Globus pallidus (tissue), 1 donor: ENCODE results near the gene CBFA2T3.
"Not testable (repeated sequence)": the region's sequence is repeated elsewhere in the genome, so short reads cannot be mapped to it uniquely, and the experiment has no call there.

Experiments used
- DNase-seq: peaks from one replicate; pipeline ENCODE4 v3.0.0-alpha.2; 2015; ENCODE audit warnings: low spot score

CBFA2T3 gene

DNA sequence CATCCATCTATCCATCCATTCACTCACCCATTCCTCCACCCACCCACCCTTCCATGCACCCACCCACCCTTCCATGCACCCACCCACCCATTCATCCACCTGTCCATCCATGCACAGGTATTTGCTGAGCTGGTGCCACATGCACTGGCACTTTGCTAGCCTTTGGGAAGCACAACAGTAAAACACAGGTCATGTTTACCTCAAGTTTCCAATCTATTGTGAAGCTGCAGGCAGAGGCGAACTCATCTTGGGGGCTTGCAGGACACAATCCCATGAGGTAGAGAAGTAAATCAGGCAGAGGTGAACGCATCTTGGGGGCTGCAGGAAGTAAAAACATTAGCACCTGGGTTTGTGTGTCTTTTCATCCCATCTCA, 35.6 kb upstream of the CBFA2T3 start:
- no peak for DNase-seq

- no peak for DNase-seq
Measured at GRCh38 chr16:89011909-89012621, 35.1 kb upstream of the CBFA2T3 start.

- DNase-seq = no peak
Measured at GRCh38 chr16:89010210-89010925, 33.4 kb upstream of the CBFA2T3 start.

GRCh38 chr16:89009343-89010209, 32.6 kb upstream of the CBFA2T3 start:
- DNase-seq = no peak

DNA sequence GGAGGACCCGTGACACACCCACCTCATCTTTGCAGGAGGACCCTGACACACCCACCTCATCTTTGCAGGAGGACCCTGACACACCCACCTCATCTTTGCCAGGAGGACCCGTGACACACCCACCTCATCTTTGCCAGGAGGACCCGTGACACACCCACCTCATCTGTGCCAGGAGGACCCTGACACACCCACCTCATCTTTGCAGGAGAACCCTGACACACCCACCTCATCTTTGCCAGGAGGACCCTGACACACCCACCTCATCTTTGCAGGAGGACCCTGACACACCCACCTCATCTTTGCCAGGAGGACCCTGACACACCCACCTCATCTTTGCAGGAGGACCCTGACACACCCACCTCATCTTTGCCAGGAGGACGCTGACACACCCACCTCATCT, 31.8 kb upstream of the CBFA2T3 start:
- not testable (repeated sequence) for DNase-seq

GRCh38 chr16:89007371-89008249, 30.6 kb upstream of the CBFA2T3 start:
- DNase-seq = no peak

DNA sequence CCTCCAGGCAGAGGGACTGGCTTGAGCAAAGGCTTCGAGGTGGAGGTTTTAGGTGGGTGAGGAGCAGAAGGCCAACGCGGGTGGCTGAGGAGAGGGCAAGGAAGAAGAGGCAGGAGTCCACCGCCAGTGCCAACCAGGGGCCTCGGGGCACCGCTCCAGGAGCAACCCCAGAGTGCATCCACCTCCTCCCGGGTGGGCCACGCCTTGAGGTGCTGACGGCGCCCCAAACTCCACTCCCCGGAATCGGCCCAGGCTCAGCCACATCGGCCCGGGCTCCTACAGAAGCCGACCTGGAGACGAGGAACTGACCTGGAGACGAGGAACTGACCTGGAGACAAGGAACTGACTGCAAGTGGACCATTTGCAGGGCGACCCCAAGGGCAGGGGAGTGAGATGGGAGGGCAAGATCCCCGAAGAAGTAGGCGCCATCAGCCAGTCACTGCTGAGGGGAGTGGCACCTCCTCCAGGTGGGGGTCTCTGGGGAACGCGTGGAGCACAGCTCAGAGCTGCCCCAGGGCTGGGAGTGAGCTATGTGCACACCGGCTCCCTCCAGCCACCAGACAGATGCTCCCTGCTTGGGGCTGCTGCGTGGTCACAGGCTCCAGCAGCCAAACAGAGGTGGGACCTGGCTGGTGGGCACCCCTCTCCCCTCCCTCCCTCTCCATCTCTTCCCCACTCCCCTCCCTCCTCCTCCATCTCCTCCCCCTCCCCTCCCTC, 29.2 kb upstream of the CBFA2T3 start:
- no peak for DNase-seq

GRCh38 chr16:89005201-89006035, 28.4 kb upstream of the CBFA2T3 start:
- no peak for DNase-seq

- DNase-seq = no peak
Measured at GRCh38 chr16:89004209-89004831, 27.3 kb upstream of the CBFA2T3 start.

GRCh38 chr16:89003831-89004208, 26.8 kb upstream of the CBFA2T3 start:
- DNase-seq = no peak

- no peak for DNase-seq
Measured at GRCh38 chr16:89002851-89003830, 26.1 kb upstream of the CBFA2T3 start.

DNA sequence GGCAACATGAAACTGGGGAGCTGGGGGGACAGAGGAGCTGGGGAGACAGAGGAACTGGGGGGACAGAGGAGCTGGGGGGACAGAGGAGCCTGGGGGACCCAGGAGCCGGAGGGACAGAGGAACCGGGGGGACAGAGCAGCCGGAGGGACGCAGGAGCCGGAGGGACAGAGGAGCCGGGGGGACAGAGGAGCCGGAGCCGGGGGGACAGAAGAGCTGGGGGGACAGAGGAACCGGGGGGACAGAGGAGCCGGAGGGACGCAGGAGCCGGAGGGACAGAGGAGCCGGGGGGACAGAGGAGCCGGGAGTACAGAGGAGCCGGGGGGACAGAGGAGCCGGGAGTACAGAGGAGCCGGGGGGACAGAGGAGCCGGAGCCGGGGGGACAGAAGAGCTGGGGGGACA, 25.1 kb upstream of the CBFA2T3 start:
- not testable (repeated sequence) for DNase-seq

GRCh38 chr16:89001117-89002027, 24.4 kb upstream of the CBFA2T3 start:
- no peak for DNase-seq

- DNase-seq = no peak
Measured at GRCh38 chr16:89000207-89000959, 23.4 kb upstream of the CBFA2T3 start.

DNA sequence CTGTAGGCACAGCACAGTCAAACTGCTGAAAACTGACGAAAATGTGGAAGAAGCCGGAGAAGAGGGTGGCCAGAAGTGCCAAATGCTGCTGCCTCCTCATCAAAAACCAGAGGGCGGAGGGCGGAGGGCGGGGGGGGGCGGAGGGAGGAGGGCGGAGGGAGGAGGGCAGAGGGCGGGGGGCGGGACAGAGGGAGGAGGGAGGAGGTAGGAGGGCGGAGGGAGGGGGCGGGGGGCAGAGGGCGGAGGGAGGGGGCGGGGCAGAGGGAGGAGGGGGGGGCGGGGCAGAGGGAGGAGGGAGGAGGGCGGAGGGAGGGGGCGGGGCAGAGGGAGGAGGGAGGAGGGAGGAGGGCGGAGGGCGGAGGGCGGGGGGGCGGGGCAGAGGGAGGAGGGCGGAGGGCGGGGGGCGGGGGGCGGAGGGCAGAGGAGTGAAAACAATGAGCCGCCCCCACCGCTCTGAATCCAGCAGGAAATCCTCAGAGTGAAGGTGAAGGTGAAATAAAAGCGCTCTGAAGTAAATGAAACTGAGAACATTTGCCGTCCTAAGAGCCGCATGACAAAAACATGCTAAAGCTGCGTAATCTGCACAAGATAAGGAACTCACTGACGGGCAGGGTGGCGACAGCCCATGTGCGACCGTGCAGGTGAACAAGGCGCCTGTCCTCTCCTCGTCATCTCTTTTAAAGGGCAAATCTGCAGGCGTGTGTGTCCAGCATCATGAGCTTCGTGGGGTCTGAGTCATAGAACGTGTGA, 22.6 kb upstream of the CBFA2T3 start:
- DNase-seq = no peak
